SK-N-SH treated with all-trans-retinoic acid at 6 μM for 48 hours (cell line): ENCODE results near the gene C10orf105.

ENCODE experiments used
- ARNTL ChIP-seq: fragments of 450-650 bp; formaldehyde crosslinking; IDR thresholded peaks from 2 replicates; pipeline ENCODE4 v1.5.0; 2020; ENCODE audit warnings: low read depth, mild to moderate bottlenecking, moderate library complexity, borderline replicate concordance
- GLIS3 ChIP-seq: fragments of 250-450 bp; sonication (Bioruptor Pico); IDR thresholded peaks from 2 replicates; pipeline ENCODE4 v1.5.0; 2020; ENCODE audit warnings: mild to moderate bottlenecking, moderate library complexity
- ISL1 ChIP-seq: fragments of 250-450 bp; sonication (Bioruptor Pico); IDR thresholded peaks from 2 replicates; pipeline ENCODE4 v2.1.2; 2022; ENCODE audit warnings: mild to moderate bottlenecking, moderate library complexity
- PATZ1 ChIP-seq: fragments of 250-450 bp; sonication (Bioruptor Pico); IDR thresholded peaks from 2 replicates; pipeline ENCODE4 v1.8.0; 2020; ENCODE audit warnings: mild to moderate bottlenecking, moderate library complexity, borderline replicate concordance
- RARB ChIP-seq: fragments of 250-450 bp; sonication (Bioruptor Pico); IDR thresholded peaks from 2 replicates; pipeline ENCODE4 v1.8.0; 2021; ENCODE audit warnings: mild to moderate bottlenecking, moderate library complexity
- SNAI2 ChIP-seq: fragments of 250-450 bp; sonication (Bioruptor Pico); IDR thresholded peaks from 2 replicates; pipeline ENCODE4 v1.5.0; 2020; ENCODE audit warnings: mild to moderate bottlenecking, moderate library complexity
- TOX ChIP-seq: fragments of 250-450 bp; sonication (Bioruptor Pico); IDR thresholded peaks from 2 replicates; pipeline ENCODE4 v1.8.0; 2021; ENCODE audit warnings: mild to moderate bottlenecking, moderate library complexity, borderline replicate concordance
- ZFP30 ChIP-seq: fragments of 450-650 bp; formaldehyde crosslinking; IDR thresholded peaks from 2 replicates; pipeline ENCODE4 v1.5.0; 2022; ENCODE audit warnings: mild to moderate bottlenecking, moderate library complexity
- ZNF565 ChIP-seq: fragments of 450-650 bp; formaldehyde crosslinking; conservative IDR thresholded peaks from 2 replicates; pipeline ENCODE4 v1.5.0; 2020; ENCODE audit warnings: low read depth, mild to moderate bottlenecking, moderate library complexity
- TF ChIP-seq, protein P1 (sequence below): fragments of 250-450 bp; sonication (Bioruptor Pico); IDR thresholded peaks from 2 replicates; pipeline ENCODE4 v1.5.1; 2020; ENCODE audit warnings: low read depth, mild to moderate bottlenecking, moderate library complexity

DNA sequence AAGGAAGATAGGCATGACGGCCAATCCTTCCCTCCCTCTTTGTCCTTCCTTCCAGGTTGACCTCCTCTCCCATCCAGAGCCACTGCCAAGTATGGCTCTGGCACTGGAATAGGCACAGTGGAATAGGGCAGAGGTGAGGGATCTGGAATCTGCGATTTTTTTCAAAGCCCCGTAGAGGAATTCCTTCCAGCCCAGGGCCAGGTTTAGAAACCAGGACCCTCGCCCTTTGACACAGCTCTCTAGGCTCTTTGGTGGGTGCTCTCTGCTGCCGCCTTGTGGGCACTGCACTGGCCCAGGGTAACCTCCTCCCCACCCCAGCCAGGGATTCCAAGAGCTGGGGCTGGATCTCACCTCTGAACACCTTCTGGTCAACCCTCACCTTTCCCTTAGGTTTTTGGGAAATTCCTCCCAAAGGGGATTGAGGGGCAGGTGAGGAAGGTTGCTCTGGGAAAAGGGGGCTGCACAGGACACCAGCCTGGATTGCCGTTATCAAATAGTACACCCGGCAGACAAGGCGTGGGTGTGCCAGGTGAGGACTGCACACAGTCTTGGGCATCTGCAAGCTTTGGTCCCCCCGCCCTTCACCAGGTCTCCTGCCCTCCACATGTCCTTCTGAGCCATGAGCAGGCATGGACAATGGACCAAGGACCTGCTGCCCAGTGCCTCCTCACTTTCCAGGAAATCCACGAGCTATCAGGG, 22.8 kb downstream of the C10orf105 start:
- TF ChIP-seq TOX: no peak
- no peak for TF ChIP-seq RARB (CRISPR knock-in tag)
- TF ChIP-seq ARNTL (CRISPR knock-in tag): no peak
- TF ChIP-seq SNAI2 (CRISPR knock-in tag): no peak
- TF ChIP-seq ISL1: no peak
- TF ChIP-seq ZNF565: no peak
- no peak for TF ChIP-seq PATZ1 (CRISPR knock-in tag)
- no peak for TF ChIP-seq GLIS3
- TF ChIP-seq, protein P1, sequence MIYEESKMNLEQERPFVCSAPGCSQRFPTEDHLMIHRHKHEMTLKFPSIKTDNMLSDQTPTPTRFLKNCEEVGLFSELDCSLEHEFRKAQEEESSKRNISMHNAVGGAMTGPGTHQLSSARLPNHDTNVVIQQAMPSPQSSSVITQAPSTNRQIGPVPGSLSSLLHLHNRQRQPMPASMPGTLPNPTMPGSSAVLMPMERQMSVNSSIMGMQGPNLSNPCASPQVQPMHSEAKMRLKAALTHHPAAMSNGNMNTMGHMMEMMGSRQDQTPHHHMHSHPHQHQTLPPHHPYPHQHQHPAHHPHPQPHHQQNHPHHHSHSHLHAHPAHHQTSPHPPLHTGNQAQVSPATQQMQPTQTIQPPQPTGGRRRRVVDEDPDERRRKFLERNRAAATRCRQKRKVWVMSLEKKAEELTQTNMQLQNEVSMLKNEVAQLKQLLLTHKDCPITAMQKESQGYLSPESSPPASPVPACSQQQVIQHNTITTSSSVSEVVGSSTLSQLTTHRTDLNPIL (CRISPR knock-in tag): no peak
- no peak for TF ChIP-seq ZFP30
